Stimulated activated CD4-positive, alpha-beta T cell treated with anti-CD3 and anti-CD28 coated beads, TNF-alpha, amount 100 ng/mL, for 1 hour (primary cell): ENCODE measurements around the gene IBTK.
A peak's percentile ranks its signal among the peaks of the same experiment; 100 is the strongest.
"Not testable (repeated sequence)": the region's sequence is repeated elsewhere in the genome, so short reads cannot be mapped to it uniquely, and the experiment has no call there.

Experiments
- DNase-seq, 3 donors: peaks; one replicate each; pipeline ENCODE4 v3.0.0-alpha.2; 2020; ENCODE audit warnings: low read depth in 3 of 3, low spot score in 1 of 3

IBTK gene

GRCh38 chr6:82247505-82248272 is at the start of gene IBTK:
IBTK (minus strand) TSS chr6:82247744; CDS start chr6:82240486, 7,258 bp downstream.
- DNase-seq: peak; percentile 74 to 95 (median 85)

GRCh38 chr6:82283771-82284410 is 36.3 kb upstream of the IBTK start:
- DNase-seq: no peak

GRCh38 chr6:82281550-82281949 is 34.0 kb upstream of the IBTK start:
- DNase-seq: not testable (repeated sequence)

- DNase-seq: no peak
Measured at GRCh38 chr6:82277686-82278085, 30.1 kb upstream of the IBTK start.

GRCh38 chr6:82275686-82276085 is 28.1 kb upstream of the IBTK start:
- no peak for DNase-seq

GRCh38 chr6:82273295-82273694 is 25.8 kb upstream of the IBTK start:
- no peak for DNase-seq

GRCh38 chr6:82270881-82271635 is 23.5 kb upstream of the IBTK start:
- DNase-seq: no peak

GRCh38 chr6:82268301-82268846 is 20.8 kb upstream of the IBTK start:
- no peak for DNase-seq

- DNase-seq: no peak
Measured at GRCh38 chr6:82264824-82265223, 17.3 kb upstream of the IBTK start.

GRCh38 chr6:82264321-82264720 is 16.8 kb upstream of the IBTK start:
- DNase-seq: no peak

GRCh38 chr6:82263916-82264315 is 16.4 kb upstream of the IBTK start:
- no peak for DNase-seq

- no peak for DNase-seq
Measured at GRCh38 chr6:82260997-82261732, 13.6 kb upstream of the IBTK start.

- DNase-seq: no peak
Measured at GRCh38 chr6:82259389-82259788, 11.8 kb upstream of the IBTK start.

GRCh38 chr6:82257088-82257774 is 9.7 kb upstream of the IBTK start:
- DNase-seq: no peak

- DNase-seq: not testable (repeated sequence)
Measured at GRCh38 chr6:82254722-82255121, 7.2 kb upstream of the IBTK start.

- DNase-seq: no peak
Measured at GRCh38 chr6:82251942-82252341, 4.4 kb upstream of the IBTK start.

GRCh38 chr6:82249381-82250253 is 2.1 kb upstream of the IBTK start:
- DNase-seq: no peak

GRCh38 chr6:82248273-82248735 is 760 bp upstream of the IBTK start:
- no peak for DNase-seq

- no peak for DNase-seq
Measured at GRCh38 chr6:82246802-82247504, 591 bp downstream of the IBTK start.
